Inflammatory macrophage (primary cell): Measurements from ENCODE around the gene ARHGEF28.

Experiments
- DNase-seq, 2 donors: peaks; one replicate each; pipeline ENCODE4 v3.0.0-alpha.2; 2020 to 2022

ARHGEF28 gene

GRCh38 chr5:73663161-73663859 lies 37.3 kb downstream of the ARHGEF28 start:
- DNase-seq: no peak

- DNase-seq: no peak
Measured at GRCh38 chr5:73663860-73664240, 37.9 kb downstream of the ARHGEF28 start.

DNA sequence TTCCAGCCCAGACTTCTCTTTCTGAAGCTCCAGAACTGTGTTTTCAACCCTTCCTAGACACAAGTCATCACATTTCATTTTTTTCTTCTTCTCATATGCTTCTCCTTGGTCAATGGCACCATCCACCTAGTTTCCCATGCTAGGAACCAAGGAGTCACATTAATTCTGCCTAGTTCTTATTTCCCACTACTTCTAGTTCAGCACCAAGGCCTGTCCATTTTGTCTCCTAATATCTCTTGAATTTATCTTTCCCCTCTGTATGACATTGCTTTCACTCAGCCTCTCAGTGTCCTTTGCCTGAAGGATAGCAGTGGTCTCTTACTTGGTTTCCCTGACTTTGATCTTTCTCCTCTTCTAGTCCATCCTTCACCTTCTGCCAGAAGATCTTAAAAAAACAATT lies 38.8 kb downstream of the ARHGEF28 start:
- DNase-seq: no peak

- DNase-seq: no peak
Measured at GRCh38 chr5:73666891-73667290, 40.9 kb downstream of the ARHGEF28 start.

DNA sequence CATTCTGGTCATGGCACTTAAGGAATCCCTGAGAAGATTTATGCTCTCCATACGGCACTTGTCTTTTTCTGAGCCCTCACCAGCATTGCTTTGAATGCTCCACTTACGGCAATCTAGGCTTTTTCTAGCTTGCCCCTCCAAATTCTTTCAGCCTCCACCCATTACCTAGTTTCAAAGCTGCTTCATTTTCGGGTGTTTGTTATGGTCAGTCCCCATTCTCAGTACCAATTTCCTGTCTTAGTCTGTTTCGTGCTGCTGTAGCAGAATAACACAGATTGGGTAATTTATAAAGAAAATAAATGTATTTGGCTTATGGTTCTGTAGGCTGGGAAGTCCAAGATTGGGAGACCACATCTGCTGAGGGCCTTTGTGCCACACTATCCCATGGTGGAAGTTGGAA lies 42.0 kb downstream of the ARHGEF28 start:
- DNase-seq: no peak

DNA sequence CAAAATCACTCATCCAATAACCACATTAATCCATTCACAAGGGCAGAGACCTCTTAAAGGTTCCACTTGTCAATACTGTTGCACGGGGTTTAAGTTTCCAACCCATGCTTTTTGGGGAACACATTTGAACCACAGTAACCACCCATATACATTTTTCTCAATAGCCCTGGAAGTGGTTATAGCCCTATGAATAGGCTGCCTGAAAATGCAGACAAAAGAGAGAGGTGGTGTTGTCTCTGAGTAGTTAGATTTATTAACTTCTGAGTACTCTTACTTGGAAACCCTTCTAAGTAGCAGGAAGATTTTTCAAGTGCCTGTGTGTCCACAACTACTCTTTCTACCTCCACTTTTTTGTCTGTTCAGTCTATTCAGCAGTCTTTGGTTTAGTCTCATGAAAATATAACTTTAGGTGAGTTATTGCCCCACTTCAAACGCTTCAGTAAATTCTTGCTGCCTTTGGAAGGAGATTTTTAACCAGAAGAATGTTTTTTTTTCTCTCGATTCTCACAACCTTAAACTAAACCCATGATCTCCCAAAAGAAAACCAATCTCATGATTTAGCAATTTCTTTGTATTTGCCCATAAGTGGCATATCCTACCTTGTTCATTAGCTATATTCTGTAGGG lies 42.6 kb downstream of the ARHGEF28 start:
- no peak for DNase-seq

- DNase-seq: no peak
Measured at GRCh38 chr5:73670731-73671130, 44.7 kb downstream of the ARHGEF28 start.

DNA sequence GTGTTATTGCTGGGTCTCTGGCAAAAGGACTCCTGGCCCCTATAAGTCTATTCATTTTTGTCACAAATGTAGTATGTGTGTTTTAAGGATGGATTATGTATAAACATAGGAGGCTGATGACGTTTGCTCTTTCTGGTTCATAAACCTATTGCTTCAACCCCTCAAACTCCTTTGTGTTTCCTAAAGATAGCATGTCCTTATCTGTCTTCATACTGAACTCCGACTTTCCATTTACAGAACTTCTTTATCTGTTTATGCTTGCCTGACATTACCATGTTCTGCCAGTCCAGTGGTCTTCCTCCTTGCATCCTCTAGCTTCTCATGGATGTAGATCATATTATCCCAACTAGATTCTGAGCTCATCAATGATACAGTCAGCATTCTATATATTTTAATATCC lies 46.1 kb downstream of the ARHGEF28 start:
- DNase-seq: no peak

DNA sequence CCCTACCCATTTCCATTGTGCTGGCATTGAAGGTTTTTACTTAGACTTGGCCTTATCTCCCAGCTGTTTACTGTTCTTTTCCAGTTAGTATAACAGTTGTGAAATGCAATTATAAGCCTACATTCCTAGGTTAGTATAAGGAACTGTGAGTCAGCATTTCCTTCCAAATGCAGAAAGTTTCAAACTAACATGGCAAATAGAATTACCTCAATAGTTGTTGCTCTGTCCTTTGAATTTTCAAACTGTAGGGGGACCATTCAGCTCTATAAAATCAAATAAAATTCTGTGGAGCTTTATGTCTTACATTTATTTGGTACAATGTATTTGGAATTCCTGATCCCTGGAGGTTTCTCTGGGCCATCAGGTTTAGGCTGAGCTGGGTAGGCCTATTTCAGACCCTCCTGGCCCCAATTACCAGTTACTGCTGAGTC lies 47.2 kb downstream of the ARHGEF28 start:
- DNase-seq: peak; percentile 20 to 40

DNA sequence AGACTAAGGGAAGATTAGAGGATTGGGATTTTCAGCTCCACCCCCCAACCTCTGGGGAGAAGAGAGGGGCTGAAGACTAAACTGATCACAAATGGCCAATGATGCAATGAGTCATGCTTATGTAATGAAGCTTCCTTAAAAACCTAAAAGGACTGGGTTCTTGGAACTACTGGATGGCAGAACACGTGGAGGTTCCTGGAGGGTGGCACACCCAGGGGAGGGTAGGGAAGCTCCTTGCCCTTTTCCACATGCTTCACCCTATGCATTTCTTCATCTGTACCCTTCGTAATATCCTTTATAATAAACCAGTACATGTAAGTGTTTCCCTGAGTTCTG lies 48.6 kb downstream of the ARHGEF28 start:
- peak in 1 of 2 donors; percentile 55 for DNase-seq

GRCh38 chr5:73678322-73678740 lies 52.3 kb downstream of the ARHGEF28 start:
- DNase-seq: no peak

GRCh38 chr5:73678807-73679206 lies 52.8 kb downstream of the ARHGEF28 start:
- no peak for DNase-seq

GRCh38 chr5:73682176-73682575 lies 56.2 kb downstream of the ARHGEF28 start:
- DNase-seq: no peak

DNA sequence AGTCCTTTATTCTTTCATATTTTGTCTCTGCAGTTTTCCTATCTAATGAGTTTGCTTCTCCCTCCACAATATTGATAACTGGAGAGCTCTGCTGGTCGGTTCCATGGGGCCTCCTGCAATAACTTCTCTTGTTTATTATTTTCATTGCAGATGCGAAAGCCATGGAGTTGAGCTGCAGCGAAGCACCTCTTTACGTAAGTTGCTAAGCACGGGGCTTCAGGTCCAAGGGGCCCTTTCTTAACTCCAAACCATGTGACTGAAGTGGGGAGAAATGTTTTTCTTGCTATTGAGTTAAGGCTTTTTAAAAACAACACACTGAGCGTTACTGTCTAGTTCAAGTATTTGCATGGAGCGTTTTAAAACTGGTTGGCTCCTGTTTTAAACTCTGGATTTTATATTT lies 58.7 kb downstream of the ARHGEF28 start:
- no peak for DNase-seq

DNA sequence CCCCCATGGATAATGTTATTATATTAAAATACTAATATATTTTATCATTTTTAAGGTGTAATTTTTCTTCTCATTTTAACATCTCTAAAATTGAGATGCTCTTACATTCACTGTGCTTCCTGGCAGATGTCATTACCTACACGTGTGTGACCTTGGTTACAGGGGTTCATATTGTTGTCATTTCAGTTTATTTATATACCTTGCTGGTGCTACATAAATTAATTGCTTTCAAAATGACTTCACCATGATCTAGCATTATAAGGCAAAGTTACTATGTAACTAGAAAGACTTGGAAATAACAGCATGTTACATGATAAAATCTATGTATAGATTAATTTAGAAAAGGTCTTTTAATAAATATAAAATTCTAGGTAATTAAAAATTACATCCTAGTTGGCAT lies 60.9 kb downstream of the ARHGEF28 start:
- no peak for DNase-seq

DNA sequence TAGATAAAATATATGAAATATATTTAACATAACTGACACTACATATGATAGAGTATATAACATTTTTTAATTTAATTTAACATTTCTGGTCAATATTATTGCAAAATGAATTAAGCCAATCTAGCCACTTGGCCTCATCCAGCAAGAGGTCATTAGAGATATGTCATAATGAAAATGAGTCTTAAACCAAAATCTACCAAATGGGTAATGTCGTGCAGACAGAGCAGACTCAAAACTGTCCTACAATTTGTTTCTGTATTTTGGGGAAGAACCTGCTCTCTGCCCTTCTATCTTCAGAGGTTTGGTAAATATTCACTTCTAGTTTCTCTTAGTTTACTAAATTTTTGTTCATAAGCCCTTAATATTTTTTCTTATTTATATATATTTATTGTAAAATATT lies 61.4 kb downstream of the ARHGEF28 start:
- DNase-seq: no peak

GRCh38 chr5:73690015-73690414 lies 64.0 kb downstream of the ARHGEF28 start:
- DNase-seq: no peak

- DNase-seq: no peak
Measured at GRCh38 chr5:73691302-73692080, 65.5 kb downstream of the ARHGEF28 start.

DNA sequence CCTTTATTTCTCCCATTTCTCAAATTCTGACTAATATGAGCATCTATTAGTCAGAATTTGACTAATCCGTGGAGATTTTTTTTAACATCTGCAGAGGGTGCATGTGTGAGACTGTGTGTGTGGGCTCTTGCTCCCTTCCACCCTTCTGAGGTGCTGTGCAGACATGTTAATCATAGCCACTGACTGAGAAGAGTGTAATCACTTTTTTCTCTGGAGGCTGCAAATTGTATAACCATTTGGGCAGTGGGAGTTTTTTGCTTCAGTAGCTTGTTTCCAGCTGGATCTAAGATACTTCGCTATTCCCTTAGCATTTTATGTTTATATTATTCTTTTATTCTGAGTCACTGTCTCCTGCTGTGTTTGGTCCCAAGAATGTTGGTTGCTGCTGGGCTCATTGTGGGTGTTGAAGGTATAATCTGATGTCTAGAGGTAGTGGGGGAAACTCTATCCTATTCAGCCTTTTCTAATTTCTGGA lies 66.2 kb downstream of the ARHGEF28 start:
- no peak for DNase-seq

GRCh38 chr5:73692981-73693380 lies 67.0 kb downstream of the ARHGEF28 start:
- no peak for DNase-seq

DNA sequence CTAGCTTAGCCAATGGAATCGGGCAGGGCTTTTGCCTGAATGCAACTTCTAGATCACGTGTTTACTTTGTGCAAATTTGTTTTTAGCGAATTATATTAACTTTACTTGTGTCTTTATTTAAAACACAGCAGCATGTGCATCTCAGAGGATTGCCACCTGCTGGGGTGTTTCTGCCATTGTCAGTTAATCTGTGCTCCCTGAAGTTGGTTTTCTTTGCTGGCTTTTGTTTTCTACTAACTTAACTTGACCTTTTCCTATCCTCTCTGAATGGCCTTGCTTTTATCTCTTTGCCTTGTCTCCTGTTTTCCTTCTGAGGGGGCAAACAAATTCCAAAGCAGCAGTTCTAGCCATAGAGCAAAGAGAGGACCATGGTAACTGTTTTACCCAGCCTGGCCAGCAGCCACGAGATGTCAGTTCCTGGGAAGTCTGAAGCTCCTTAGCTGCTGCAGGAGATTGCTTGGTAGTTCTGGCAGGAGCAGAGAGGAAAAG lies 67.6 kb downstream of the ARHGEF28 start:
- DNase-seq: peak in 1 of 2 donors; percentile 11

- peak in 1 of 2 donors; percentile 8 for DNase-seq
Measured at GRCh38 chr5:73694089-73694488, 68.1 kb downstream of the ARHGEF28 start.

DNA sequence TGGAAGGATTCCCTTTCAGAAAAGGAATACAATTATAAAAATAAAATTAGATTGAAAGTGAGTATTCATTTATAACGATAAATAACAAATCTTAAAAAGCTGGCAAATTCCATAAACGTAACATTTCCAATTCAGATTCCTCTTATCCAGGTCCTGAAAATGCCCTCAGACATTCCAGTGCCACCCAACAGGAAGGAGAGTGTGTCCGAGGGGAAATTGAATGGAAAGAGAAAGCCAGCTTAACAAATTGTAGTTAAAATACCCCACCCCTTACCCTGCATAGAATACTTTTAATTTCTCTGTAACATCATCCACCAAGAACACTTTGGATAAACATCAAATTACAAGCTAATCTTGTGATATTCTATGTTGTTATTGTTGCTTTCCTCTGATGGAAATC lies 72.0 kb downstream of the ARHGEF28 start:
- DNase-seq: no peak

GRCh38 chr5:73701566-73701965 lies 75.6 kb downstream of the ARHGEF28 start:
- DNase-seq: no peak
